BE2C (cell line): Measurements from ENCODE around the gene C2orf92.
"Not testable (repeated sequence)": the region's sequence is repeated elsewhere in the genome, so short reads cannot be mapped to it uniquely, and the experiment has no call there.

Experiments used
- DNase-seq: peaks from one replicate; pipeline ENCODE4 v3.0.0-alpha.2; 2020
- H3K27me3 ChIP-seq: fragments of 250-450 bp; sonication (Bioruptor Pico); 2 replicates; pipeline ENCODE4 v1.5.1; 2020; ENCODE audit warnings: mild to moderate bottlenecking
- H3K36me3 ChIP-seq: fragments of 250-450 bp; sonication (Bioruptor Pico); 2 replicates; pipeline ENCODE4 v1.5.1; 2020; ENCODE audit warnings: mild to moderate bottlenecking
- H3K4me1 ChIP-seq: fragments of 250-450 bp; sonication (Bioruptor Pico); 2 replicates; pipeline ENCODE4 v1.5.1; 2020
- H3K4me3 ChIP-seq: 2 replicates; pipeline ENCODE4 v1.5.1; 2011; ENCODE audit warnings: low read depth, low read length
- H3K9me3 ChIP-seq: fragments of 250-450 bp; sonication (Bioruptor Pico); 2 replicates; pipeline ENCODE4 v1.5.1; 2020
- CTCF ChIP-seq: IDR thresholded peaks from 2 replicates; pipeline ENCODE4 v1.5.1; 2012; ENCODE audit warnings: mild to moderate bottlenecking, low read depth, low read length

The C2orf92 gene

GRCh38 chr2:97711394-97711711 lies 41.8 kb downstream of the C2orf92 start:
- H3K27me3 ChIP-seq: no peaks in the 10 kb centered on the region
- TF ChIP-seq CTCF: no peak
- H3K9me3 ChIP-seq: no peaks in the 10 kb centered on the region
- H3K4me3 ChIP-seq: no peak overlapping the region
- no peaks in the 10 kb centered on the region for H3K36me3 ChIP-seq
- DNase-seq: no peak
- H3K4me1 ChIP-seq: no peaks in the 10 kb centered on the region

- not testable (repeated sequence) for H3K36me3 ChIP-seq, H3K27me3 ChIP-seq, H3K4me1 ChIP-seq, H3K4me3 ChIP-seq, DNase-seq, H3K9me3 ChIP-seq
Measured at GRCh38 chr2:97712175-97712574, 42.7 kb downstream of the C2orf92 start.

- Histone ChIP-seq H3K4me3 (no peak overlapping the region), H3K9me3 (no peaks in the 10 kb centered on the region), H3K27me3 (no peaks in the 10 kb centered on the region), H3K36me3 (no peaks in the 10 kb centered on the region), H3K4me1 (no peaks in the 10 kb centered on the region)
- DNase-seq: no peak
- no peak for TF ChIP-seq CTCF
Measured at GRCh38 chr2:97712693-97713295, 43.3 kb downstream of the C2orf92 start.

GRCh38 chr2:97713296-97714083 lies 44.0 kb downstream of the C2orf92 start, which contains the start of gene ZAP70:
TSS of gene ZAP70 (plus strand) at chr2:97713576. CDS start at chr2:97724037, 10,461 bp downstream.
- no peak for DNase-seq
- no peaks in the 10 kb centered on the region for H3K27me3 ChIP-seq
- H3K9me3 ChIP-seq: no peaks in the 10 kb centered on the region
- no peaks in the 10 kb centered on the region for H3K36me3 ChIP-seq
- H3K4me3 ChIP-seq: no peak within 1 kb of the TSS
- H3K4me1 ChIP-seq: no peaks in the 10 kb centered on the region
- TF ChIP-seq CTCF: no peak

- H3K27me3 ChIP-seq: no peaks in the 10 kb centered on the region
- no peak for TF ChIP-seq CTCF
- H3K4me3 ChIP-seq: no peak overlapping the region
- H3K9me3 ChIP-seq: no peaks in the 10 kb centered on the region
- H3K36me3 ChIP-seq: no peaks in the 10 kb centered on the region
- DNase-seq: no peak
- no peaks in the 10 kb centered on the region for H3K4me1 ChIP-seq
Measured at GRCh38 chr2:97714084-97714949, 44.8 kb downstream of the C2orf92 start.

GRCh38 chr2:97714950-97715652 lies 45.6 kb downstream of the C2orf92 start:
- H3K4me3 ChIP-seq: no peak overlapping the region

More at GRCh38 chr2:97714950-97715652, 45.6 kb downstream of the C2orf92 start:
- no peak for TF ChIP-seq CTCF
- Histone ChIP-seq H3K27me3 (no peaks in the 10 kb centered on the region), H3K9me3 (no peaks in the 10 kb centered on the region), H3K4me1 (no peaks in the 10 kb centered on the region), H3K36me3 (no peaks in the 10 kb centered on the region)
- DNase-seq: no peak
